ENCODE measurements around the gene CREB3L2.

The CREB3L2 gene

GRCh38 chr7:137951700-137952425 is 50.0 kb downstream of the CREB3L2 start:
- DNase-seq (ENCODE audit: low read depth, low spot score): no peak

GRCh38 chr7:137950967-137951366 is 50.9 kb downstream of the CREB3L2 start:
- DNase-seq (ENCODE audit: low read depth, low spot score): no peak

GRCh38 chr7:137950263-137950621 is 51.6 kb downstream of the CREB3L2 start:
- DNase-seq (ENCODE audit: low read depth, low spot score): no peak

- DNase-seq (ENCODE audit: low read depth, low spot score): no peak
Observed at GRCh38 chr7:137949416-137950262, 52.2 kb downstream of the CREB3L2 start.

GRCh38 chr7:137948845-137949330 is 53.0 kb downstream of the CREB3L2 start:
- no peak for DNase-seq (ENCODE audit: low read depth, low spot score)

- no peak for DNase-seq (ENCODE audit: low read depth, low spot score)
Observed at GRCh38 chr7:137948083-137948844, 53.6 kb downstream of the CREB3L2 start.

- DNase-seq (ENCODE audit: low read depth, low spot score): no peak
Observed at GRCh38 chr7:137947046-137947445, 54.8 kb downstream of the CREB3L2 start.

- DNase-seq (ENCODE audit: low read depth, low spot score): no peak
Observed at GRCh38 chr7:137946011-137946410, 55.9 kb downstream of the CREB3L2 start.

- DNase-seq (ENCODE audit: low read depth, low spot score): no peak
Observed at GRCh38 chr7:137944168-137944567, 57.7 kb downstream of the CREB3L2 start.

- DNase-seq (ENCODE audit: low read depth, low spot score): peak; percentile 48
Observed at GRCh38 chr7:137943132-137943551, 58.7 kb downstream of the CREB3L2 start.

- no peak for DNase-seq (ENCODE audit: low read depth, low spot score)
Observed at GRCh38 chr7:137942484-137943115, 59.3 kb downstream of the CREB3L2 start.

GRCh38 chr7:137940656-137941518 is 61.0 kb downstream of the CREB3L2 start:
- no peak for DNase-seq (ENCODE audit: low read depth, low spot score)

- no peak for DNase-seq (ENCODE audit: low read depth, low spot score)
Observed at GRCh38 chr7:137940218-137940617, 61.7 kb downstream of the CREB3L2 start.

- no peak for DNase-seq (ENCODE audit: low read depth, low spot score)
Observed at GRCh38 chr7:137937202-137937560, 64.7 kb downstream of the CREB3L2 start.

- no peak for DNase-seq (ENCODE audit: low read depth, low spot score)
Observed at GRCh38 chr7:137936509-137937201, 65.2 kb downstream of the CREB3L2 start.

GRCh38 chr7:137935884-137936508 is 65.9 kb downstream of the CREB3L2 start:
- DNase-seq (ENCODE audit: low read depth, low spot score): no peak

GRCh38 chr7:137934941-137935883 is 66.7 kb downstream of the CREB3L2 start:
- DNase-seq (ENCODE audit: low read depth, low spot score): no peak

GRCh38 chr7:137934176-137934826 is 67.6 kb downstream of the CREB3L2 start:
- no peak for DNase-seq (ENCODE audit: low read depth, low spot score)
